GM18870 (cell line): ENCODE measurements around the gene BOLL.
"Not testable (repeated sequence)": the region's sequence is repeated elsewhere in the genome, so short reads cannot be mapped to it uniquely, and the experiment has no call there.

Source experiments
- ATAC-seq: cut with Tn5 transposase; IDR thresholded peaks from one replicate; pipeline ENCODE4 v1.9.1; 2021; ENCODE audit warnings: moderate library complexity; ENCODE audit not compliant: unreplicated experiment

Gene BOLL

GRCh38 chr2:197707316-197708213 lies 77.6 kb downstream of the BOLL start:
- ATAC-seq = no peak

GRCh38 chr2:197706839-197707207 lies 78.3 kb downstream of the BOLL start:
- no peak for ATAC-seq

DNA sequence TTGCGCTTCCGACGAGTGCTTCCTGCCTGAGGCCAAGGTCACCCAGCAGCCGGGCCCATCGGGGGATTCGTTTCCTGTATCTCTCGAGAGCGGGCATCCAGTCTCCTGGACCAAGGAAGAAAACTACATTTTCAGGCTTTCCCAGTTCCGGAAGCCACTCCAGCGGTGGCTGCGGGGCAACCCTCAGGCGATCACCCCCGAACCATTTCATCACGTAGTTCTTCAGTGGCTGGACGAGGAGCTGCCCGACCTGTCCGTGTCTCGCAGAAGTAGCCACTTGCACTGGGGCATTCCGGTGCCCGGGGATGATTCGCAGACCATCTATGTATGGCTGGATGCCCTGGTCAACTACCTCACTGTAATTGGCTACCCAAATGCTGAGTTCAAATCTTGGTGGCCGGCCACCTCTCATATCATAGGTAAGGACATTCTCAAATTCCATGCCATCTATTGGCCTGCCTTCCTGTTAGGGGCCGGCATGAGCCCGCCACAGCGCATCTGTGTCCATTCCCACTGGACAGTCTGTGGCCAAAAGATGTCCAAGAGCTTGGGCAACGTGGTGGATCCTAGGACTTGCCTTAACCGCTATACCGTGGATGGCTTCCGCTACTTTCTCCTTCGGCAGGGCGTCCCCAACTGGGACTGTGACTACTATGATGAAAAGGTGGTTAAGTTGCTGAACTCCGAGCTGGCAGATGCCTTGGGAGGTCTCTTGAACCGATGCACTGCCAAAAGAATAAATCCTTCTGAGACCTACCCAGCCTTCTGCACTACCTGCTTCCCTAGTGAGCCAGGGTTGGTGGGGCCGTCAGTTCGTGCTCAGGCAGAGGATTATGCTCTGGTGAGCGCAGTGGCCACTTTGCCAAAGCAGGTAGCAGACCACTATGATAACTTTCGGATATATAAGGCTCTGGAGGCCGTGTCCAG lies 78.9 kb downstream of the BOLL start:
- no peak for ATAC-seq

GRCh38 chr2:197705121-197705911 lies 79.8 kb downstream of the BOLL start, which contains the start of gene MARS2:
Gene MARS2 (plus strand): TSS chr2:197705369. CDS start chr2:197705406, 37 bp downstream.
- ATAC-seq = peak; percentile 68

DNA sequence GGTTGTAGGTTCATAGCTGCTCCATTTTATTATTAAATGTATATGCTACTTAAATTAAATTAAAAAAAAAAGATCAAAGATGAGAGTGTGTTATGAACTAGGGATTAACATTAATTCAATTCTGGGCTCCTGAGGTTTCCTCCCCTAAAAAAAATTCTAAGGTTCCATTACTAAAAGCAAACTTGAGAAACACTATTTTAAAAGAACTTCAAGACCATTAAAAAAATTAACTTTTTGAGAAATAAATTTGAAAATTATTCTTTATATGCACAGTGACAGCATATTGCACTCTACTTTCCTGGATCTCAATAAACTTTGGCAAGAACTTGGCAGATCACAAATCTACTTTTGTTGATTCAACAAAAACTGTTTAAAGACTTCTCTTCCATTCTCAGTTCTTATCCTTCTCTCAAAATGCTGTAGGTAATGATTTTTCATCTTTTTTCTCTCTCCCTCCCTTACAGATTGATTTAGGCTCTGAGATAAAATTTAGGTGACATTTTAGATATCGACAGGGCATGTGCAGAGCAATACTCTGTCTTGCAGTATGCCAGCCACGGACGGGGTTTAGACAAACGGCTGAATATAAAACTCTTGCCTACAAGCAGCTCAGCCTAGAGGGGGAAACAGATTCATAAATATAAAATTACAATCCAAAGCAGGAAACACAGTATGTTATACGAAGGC lies 80.5 kb downstream of the BOLL start:
- peak; percentile 35 for ATAC-seq

GRCh38 chr2:197700960-197701359 lies 84.2 kb downstream of the BOLL start:
- no peak for ATAC-seq

DNA sequence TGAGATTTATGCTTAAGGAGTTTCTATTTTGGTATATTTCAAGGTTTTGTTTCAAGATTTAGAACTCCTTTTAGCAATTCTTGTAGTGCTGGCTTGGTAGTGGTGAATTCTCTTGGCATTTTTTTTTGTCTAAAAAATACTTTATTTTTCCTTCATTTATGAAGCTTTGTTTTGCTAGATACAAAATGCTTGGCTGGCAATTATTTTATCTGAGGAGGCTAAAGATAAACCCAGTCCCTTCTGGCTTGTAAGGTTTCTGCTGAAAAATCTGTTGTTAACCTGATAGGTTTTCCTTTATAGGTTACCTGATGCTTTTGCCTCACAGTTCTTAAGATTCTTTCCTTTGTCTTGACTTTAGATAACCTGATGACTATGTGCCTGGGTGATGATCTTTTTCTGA lies 85.4 kb downstream of the BOLL start:
- not testable (repeated sequence) for ATAC-seq

GRCh38 chr2:197696571-197696970 lies 88.5 kb downstream of the BOLL start:
- not testable (repeated sequence) for ATAC-seq

DNA sequence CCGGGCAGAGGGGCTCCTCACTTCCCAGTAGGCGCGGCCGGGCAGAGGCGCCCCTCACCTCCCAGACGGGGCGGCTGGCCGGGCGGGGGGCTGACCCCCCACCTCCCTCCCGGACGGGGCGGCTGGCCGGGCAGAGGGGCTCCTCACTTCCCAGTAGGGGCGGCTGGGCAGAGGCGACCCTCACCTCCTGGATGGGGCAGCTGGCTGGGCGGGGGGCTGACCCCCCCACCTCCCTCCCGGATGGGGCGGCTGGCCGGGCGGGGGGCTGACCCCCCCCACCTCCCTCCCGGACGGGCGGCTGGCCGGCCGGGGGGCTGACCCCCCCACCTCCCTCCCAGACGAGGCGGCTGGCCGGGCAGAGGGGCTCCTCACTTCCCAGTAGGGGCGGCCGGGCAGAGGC lies 89.1 kb downstream of the BOLL start:
- ATAC-seq = not testable (repeated sequence)

DNA sequence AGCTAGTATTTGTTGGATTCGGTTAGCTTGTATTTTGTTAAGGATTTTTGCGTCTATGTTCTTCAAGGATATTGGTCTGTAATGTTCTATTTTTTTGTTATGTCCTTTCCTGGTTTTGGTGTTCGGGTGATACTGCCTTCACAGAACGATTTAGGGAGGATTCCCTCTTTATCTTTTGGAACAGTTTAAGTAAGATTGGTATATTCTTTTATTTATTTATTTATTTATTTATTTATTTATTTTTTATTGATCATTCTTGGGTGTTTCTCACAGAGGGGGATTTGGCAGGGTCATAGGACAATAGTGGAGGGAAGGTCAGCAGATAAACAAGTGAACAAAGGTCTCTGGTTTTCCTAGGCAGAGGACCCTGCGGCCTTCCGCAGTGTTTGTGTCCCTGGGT lies 89.9 kb downstream of the BOLL start:
- not testable (repeated sequence) for ATAC-seq

DNA sequence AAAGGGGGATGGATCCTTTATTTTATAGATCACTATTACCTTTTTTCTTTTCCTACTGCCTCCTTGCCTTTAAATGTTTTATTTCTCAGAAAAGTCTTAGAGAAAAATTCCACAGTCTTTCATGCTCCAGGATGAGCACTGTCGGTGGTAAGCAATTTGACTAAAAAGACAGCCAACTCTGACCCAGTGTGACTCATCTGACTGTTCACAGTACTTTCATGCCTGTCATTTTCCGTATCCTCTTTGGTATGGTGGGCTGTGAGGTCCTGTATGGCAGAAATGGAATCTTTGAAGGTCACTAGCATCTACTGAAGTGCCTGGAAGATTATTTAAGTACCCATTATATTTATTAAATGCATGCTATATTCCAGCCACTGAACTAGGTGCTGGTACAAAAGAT lies 107.6 kb downstream of the BOLL start:
- ATAC-seq = no peak

DNA sequence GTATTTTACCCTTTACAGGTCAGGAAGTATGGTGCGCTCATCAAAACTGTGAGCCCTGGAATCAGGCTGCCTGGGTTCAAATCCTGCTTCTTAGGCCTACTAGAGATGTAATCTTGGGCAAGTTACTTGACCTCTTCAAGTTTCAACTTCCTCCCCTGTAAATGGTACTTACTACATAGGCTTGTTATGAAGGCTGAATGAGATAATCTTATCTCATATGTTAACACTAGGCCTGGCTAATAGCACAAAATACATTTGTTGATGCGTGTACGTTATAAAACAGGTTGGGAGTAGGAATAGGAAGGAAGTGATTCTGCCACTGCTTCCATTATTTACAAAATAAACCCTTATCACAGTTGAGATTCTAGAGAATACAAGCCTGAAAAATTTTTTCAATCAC lies 108.1 kb downstream of the BOLL start:
- no peak for ATAC-seq
